IMR-90 (cell line): ENCODE data around the gene DCN. TPM values are rescaled to one million over a fixed set of nuclear protein-coding genes. Genes with fewer than 3 reads are reported as not detected.

Experiments
- ATAC-seq: fragments of 200-7000 bp; cut with Tn5 transposase; 2 replicates; pipeline ENCODE4 v1.9.1; 2020; ENCODE audit warnings: low read depth, mild to moderate bottlenecking, moderate library complexity
- BruUV-seq: library from RNA; stranded (reverse); fragments of 400-500 nt; replicated peaks from 2 replicates; lab custom pipeline; 2021; lab: Mats Ljungman, UMichigan
- CTCF ChIA-PET: fragments of 300-600 bp; formaldehyde crosslinking; extraction: SDS; loops from one replicate; lab custom pipeline; 2021; ENCODE audit warnings: antibody characterized with exemption; lab: Yijun Ruan, JAX
- POLR2A ChIA-PET: fragments of 300-600 bp; sonication (Branson Sonifier 250); formaldehyde crosslinking; loops from one replicate; lab custom pipeline; 2022; ENCODE audit warnings: antibody characterized with exemption; ENCODE audit not compliant: unreplicated experiment; lab: Charles Lee
- DNase-seq: peaks from one replicate; pipeline ENCODE4 v3.0.0; 2013
- H2AFZ ChIP-seq: replicated peaks from 2 replicates; pipeline ENCODE3; 2013; ENCODE audit warnings: low read length, mild to moderate bottlenecking; ENCODE audit not compliant: poor library complexity
- H2AK5ac ChIP-seq: 2 replicates; pipeline ENCODE4 v1.6.1; 2013; ENCODE audit warnings: low read depth, low read length, inconsistent platforms
- H2AK9ac ChIP-seq: replicated peaks from 2 replicates; pipeline ENCODE3; 2013; ENCODE audit warnings: mild to moderate bottlenecking, low read depth, low read length, moderate library complexity; ENCODE audit not compliant: poor library complexity
- H2BK120ac ChIP-seq: 2 replicates; pipeline ENCODE4 v1.6.1; 2013; ENCODE audit warnings: low read depth, low read length, inconsistent platforms
- H2BK15ac ChIP-seq: 3 replicates; pipeline ENCODE4 v1.6.1; 2013; ENCODE audit warnings: low read depth, low read length, inconsistent platforms
- H2BK20ac ChIP-seq: 2 replicates; pipeline ENCODE4 v1.6.1; 2013; ENCODE audit warnings: low read depth, mild to moderate bottlenecking, inconsistent platforms, low read length, moderate library complexity
- H2BK5ac ChIP-seq: 2 replicates; pipeline ENCODE4 v1.6.1; 2013; ENCODE audit warnings: mild to moderate bottlenecking, low read depth, low read length, inconsistent platforms; ENCODE audit not compliant: poor library complexity, severe bottlenecking
- H3K14ac ChIP-seq: replicated peaks from 2 replicates; pipeline ENCODE4 v1.6.1; 2013; ENCODE audit warnings: low read depth, low read length, inconsistent platforms
- H3K18ac ChIP-seq: 2 replicates; pipeline ENCODE4 v1.6.1; 2013; ENCODE audit warnings: low read depth, low read length, control low read depth
- H3K23ac ChIP-seq: 2 replicates; pipeline ENCODE4 v1.6.1; 2013; ENCODE audit warnings: low read depth, low read length, inconsistent platforms
- H3K27ac ChIP-seq: 2 replicates; pipeline ENCODE4 v1.5.1; 2013; ENCODE audit warnings: mild to moderate bottlenecking, control low read depth, low read length; ENCODE audit not compliant: insufficient read depth
- H3K27me3 ChIP-seq: 2 replicates; pipeline ENCODE4 v1.6.1; 2013; ENCODE audit warnings: low read length; ENCODE audit not compliant: control insufficient read depth, insufficient read depth
- H3K36me3 ChIP-seq: 2 replicates; pipeline ENCODE4 v1.6.1; 2013; ENCODE audit warnings: low read length, mixed read lengths; ENCODE audit not compliant: control insufficient read depth, insufficient read depth
- H3K4ac ChIP-seq: 2 replicates; pipeline ENCODE4 v1.6.1; 2013; ENCODE audit warnings: low read depth, low read length, inconsistent platforms
- H3K4me1 ChIP-seq: 2 replicates; pipeline ENCODE4 v1.6.1; 2013; ENCODE audit warnings: low read length, mixed read lengths; ENCODE audit not compliant: control insufficient read depth, insufficient read depth
- H3K4me2 ChIP-seq: 2 replicates; pipeline ENCODE4 v1.6.1; 2013; ENCODE audit warnings: low read depth, mild to moderate bottlenecking, control low read depth, low read length, moderate library complexity
- H3K4me3 ChIP-seq: 2 replicates; pipeline ENCODE4 v1.5.1; 2013; ENCODE audit warnings: low read depth, mild to moderate bottlenecking, control low read depth, low read length, moderate library complexity; ENCODE audit not compliant: insufficient read depth
- H3K56ac ChIP-seq: 2 replicates; pipeline ENCODE4 v1.6.1; 2013; ENCODE audit warnings: low read length, inconsistent platforms; ENCODE audit not compliant: insufficient read depth; ENCODE audit errors: extremely low read depth
- H3K79me1 ChIP-seq, 2 experiments: 2 replicates each; pipeline ENCODE4 v1.6.1; 2013; ENCODE audit warnings: low read length in 2 of 2, inconsistent platforms in 1 of 2, low read depth in 1 of 2
- H3K9ac ChIP-seq: 2 replicates; pipeline ENCODE4 v1.6.1; 2013; ENCODE audit warnings: low read depth, low read length, control low read depth
- H3K9me1 ChIP-seq: 2 replicates; pipeline ENCODE4 v1.6.1; 2013; ENCODE audit warnings: low read length, inconsistent platforms; ENCODE audit not compliant: insufficient read depth
- H3K9me3 ChIP-seq: 2 replicates; pipeline ENCODE4 v1.6.1; 2013; ENCODE audit warnings: low read length; ENCODE audit not compliant: control insufficient read depth, insufficient read depth
- H4K20me1 ChIP-seq: 2 replicates; pipeline ENCODE4 v1.6.1; 2013; ENCODE audit warnings: low read length, inconsistent platforms; ENCODE audit not compliant: insufficient read depth
- H4K5ac ChIP-seq: 2 replicates; pipeline ENCODE4 v1.6.1; 2013; ENCODE audit warnings: mild to moderate bottlenecking, low read depth, low read length, control low read depth
- H4K8ac ChIP-seq, 2 experiments: 2 replicates each; pipeline ENCODE4 v1.6.1; 2013; ENCODE audit warnings: low read depth in 2 of 2, low read length in 2 of 2, control low read depth in 1 of 2, inconsistent platforms in 1 of 2
- H4K91ac ChIP-seq: 2 replicates; pipeline ENCODE4 v1.6.1; 2013; ENCODE audit warnings: low read depth, low read length, inconsistent platforms; ENCODE audit not compliant: insufficient read depth
- BHLHE40 ChIP-seq: fragments of 150-350 bp; IDR thresholded peaks from 2 replicates; pipeline ENCODE4 v1.6.1; 2016; ENCODE audit warnings: mild to moderate bottlenecking, low read depth, low read length
- CEBPB ChIP-seq: IDR thresholded peaks from 2 replicates; pipeline ENCODE4 v1.6.1; 2012; ENCODE audit warnings: low read depth, low read length, improper control_type of control experiment
- FOS ChIP-seq: fragments of 150-350 bp; IDR thresholded peaks from 2 replicates; pipeline ENCODE4 v1.6.1; 2016; ENCODE audit warnings: low read depth, low read length
- RCOR1 ChIP-seq: IDR thresholded peaks from 2 replicates; pipeline ENCODE4 v1.6.1; 2012; ENCODE audit warnings: mild to moderate bottlenecking, low read length, improper control_type of control experiment; ENCODE audit not compliant: insufficient replicate concordance
- RFX5 ChIP-seq: IDR thresholded peaks from 2 replicates; pipeline ENCODE4 v1.8.0; 2012; ENCODE audit warnings: low read depth, mild to moderate bottlenecking, low read length, moderate library complexity
- WGBS, 2 experiments: methylation state at CpG; one replicate each; pipeline versions ENCODE4 v1.1.5 to v1.1.7; 2013; ENCODE audit warnings: missing lambda C conversion rate in 2 of 2; ENCODE audit not compliant: insufficient read length in 1 of 2; ENCODE audit errors: extremely low coverage in 2 of 2; 5-methylcytosine and 5-hydroxymethylcytosine counted together
- dilution Hi-C: fragments of 300-500 bp; cut with HindIII; formaldehyde crosslinking; loops from one replicate; pipeline ENCODE4 v1.14.3; 2018; ENCODE audit warnings: low sequenced_read_pairs; ENCODE audit not compliant: unreplicated experiment
- in situ Hi-C: fragments of 300-500 bp; cut with MboI; formaldehyde crosslinking; loops from 3 replicates; pipeline ENCODE4 v1.14.3; 2019; ENCODE audit warnings: low sequenced_read_pairs, inconsistent platforms, mixed read lengths
- intact Hi-C: fragments of 100-400 bp; cut with micrococcal nuclease; formaldehyde crosslinking; loops from 2 replicates; pipeline ENCODE4 v1.10.0; 2022
- polyA plus RNA-seq, 3 experiments: library from polyadenylated mRNA; depleted of rRNA; stranded (reverse); fragments of >200 nt; gene quantifications; 2 replicates each; pipeline ENCODE4 v1.2.3, GENCODE V29; 2012; ENCODE audit warnings: low replicate concordance in 1 of 3
- total RNA-seq: library from RNA; depleted of rRNA; stranded (reverse); fragments of >200 nt; gene quantifications from 2 replicates; pipeline ENCODE4 v1.2.3, GENCODE V29; 2012
- TF ChIP-seq, protein P1 (sequence below): conservative IDR thresholded peaks from 2 replicates; pipeline ENCODE4 v1.5.1; 2012; ENCODE audit warnings: mild to moderate bottlenecking, low read depth, low read length, improper control_type of control experiment
- TF ChIP-seq, protein P2 (sequence below): fragments of 150-350 bp; IDR thresholded peaks from 2 replicates; pipeline ENCODE4 v1.6.1; 2016; ENCODE audit warnings: low read depth, mild to moderate bottlenecking, low read length, moderate library complexity, borderline replicate concordance

The DCN gene
- total and polyA plus RNA-seq, 2 of the 4 experiments (the other 2 are of a cell fraction) = 241 to 965 TPM

DNA sequence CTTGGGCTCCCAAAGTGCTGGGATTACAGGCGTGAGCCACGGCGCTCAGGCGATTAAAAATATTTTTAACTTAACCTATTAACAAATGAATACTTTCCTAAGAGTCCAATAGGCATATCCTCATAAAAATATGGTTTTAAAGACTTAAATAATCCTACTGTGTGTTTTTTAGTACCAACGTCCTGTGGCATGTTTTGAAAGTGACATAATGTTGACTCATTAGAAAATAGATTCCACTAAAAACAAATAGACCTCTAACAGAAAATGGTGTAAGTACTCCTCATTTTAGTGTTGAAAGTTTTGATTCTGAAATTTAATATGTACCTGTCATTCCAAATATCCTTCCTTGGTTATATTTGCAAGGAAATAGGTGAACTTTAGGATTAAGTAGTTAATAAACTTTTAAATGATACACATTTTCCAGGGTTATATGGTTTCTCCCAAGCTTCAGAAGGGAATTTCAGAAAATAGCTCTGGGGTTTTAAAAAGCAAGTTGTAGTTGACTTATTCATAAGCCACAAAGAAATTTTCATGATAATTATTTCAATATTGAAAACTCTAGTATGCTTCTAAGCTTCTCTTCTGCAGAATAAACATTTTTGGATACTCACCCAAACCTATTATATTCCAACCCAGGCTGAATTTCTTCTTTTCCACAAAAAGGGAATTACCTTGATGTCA, 59.2 kb downstream of the DCN start:
- H3K36me3 ChIP-seq = no peaks in the 10 kb centered on the region; the same call in 1 of the 2 replicates
- H2BK15ac ChIP-seq = no peak overlapping the region
- H3K18ac ChIP-seq = no peak overlapping the region
- no peak overlapping the region; the same call in 1 of the 2 replicates for H3K14ac ChIP-seq
- POLR2A ChIA-PET = no interaction called here
- no peaks in the 10 kb centered on the region for H3K79me1 ChIP-seq
- ATAC-seq (no peak), DNase-seq (peak; percentile 21)
- intact Hi-C loops (no loop called here), in situ Hi-C loops (no loop called here), dilution Hi-C loops (no loop called here)
- H3K56ac ChIP-seq = no peak overlapping the region
- no peak overlapping the region for H2AK9ac ChIP-seq
- H2AK5ac ChIP-seq = no peak overlapping the region
- no peak overlapping the region for H3K4ac ChIP-seq
- no peak overlapping the region for H2BK5ac ChIP-seq
- H3K9ac ChIP-seq = no peak overlapping the region
- H3K23ac ChIP-seq = no peak overlapping the region
- BruUV-seq = no TSS peak
- no peak overlapping the region for H4K8ac ChIP-seq
- no peak overlapping the region for H3K4me2 ChIP-seq
- CTCF ChIA-PET = no interaction called here
- H3K27me3 ChIP-seq = no peaks in the 10 kb centered on the region
- H4K5ac ChIP-seq = no peak overlapping the region
- H2AFZ ChIP-seq = no peak overlapping the region
- peaks cover 3% of the 10 kb centered on the region; the same call in 1 of the 2 replicates for H3K4me1 ChIP-seq
- TF ChIP-seq, protein P1, sequence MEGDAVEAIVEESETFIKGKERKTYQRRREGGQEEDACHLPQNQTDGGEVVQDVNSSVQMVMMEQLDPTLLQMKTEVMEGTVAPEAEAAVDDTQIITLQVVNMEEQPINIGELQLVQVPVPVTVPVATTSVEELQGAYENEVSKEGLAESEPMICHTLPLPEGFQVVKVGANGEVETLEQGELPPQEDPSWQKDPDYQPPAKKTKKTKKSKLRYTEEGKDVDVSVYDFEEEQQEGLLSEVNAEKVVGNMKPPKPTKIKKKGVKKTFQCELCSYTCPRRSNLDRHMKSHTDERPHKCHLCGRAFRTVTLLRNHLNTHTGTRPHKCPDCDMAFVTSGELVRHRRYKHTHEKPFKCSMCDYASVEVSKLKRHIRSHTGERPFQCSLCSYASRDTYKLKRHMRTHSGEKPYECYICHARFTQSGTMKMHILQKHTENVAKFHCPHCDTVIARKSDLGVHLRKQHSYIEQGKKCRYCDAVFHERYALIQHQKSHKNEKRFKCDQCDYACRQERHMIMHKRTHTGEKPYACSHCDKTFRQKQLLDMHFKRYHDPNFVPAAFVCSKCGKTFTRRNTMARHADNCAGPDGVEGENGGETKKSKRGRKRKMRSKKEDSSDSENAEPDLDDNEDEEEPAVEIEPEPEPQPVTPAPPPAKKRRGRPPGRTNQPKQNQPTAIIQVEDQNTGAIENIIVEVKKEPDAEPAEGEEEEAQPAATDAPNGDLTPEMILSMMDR = no peak
- TF ChIP-seq, protein P2, sequence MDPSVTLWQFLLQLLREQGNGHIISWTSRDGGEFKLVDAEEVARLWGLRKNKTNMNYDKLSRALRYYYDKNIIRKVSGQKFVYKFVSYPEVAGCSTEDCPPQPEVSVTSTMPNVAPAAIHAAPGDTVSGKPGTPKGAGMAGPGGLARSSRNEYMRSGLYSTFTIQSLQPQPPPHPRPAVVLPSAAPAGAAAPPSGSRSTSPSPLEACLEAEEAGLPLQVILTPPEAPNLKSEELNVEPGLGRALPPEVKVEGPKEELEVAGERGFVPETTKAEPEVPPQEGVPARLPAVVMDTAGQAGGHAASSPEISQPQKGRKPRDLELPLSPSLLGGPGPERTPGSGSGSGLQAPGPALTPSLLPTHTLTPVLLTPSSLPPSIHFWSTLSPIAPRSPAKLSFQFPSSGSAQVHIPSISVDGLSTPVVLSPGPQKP = no peak
- TF ChIP-seq FOS (no peak), RCOR1 (no peak), BHLHE40 (no peak), CEBPB (no peak), RFX5 (no peak)
- H2BK120ac ChIP-seq = no peak overlapping the region
- no CpG with 5 or more reads among the region's 5 CpGs for WGBS, 2 experiments
- H3K9me1 ChIP-seq = no peaks in the 10 kb centered on the region
- no peaks in the 10 kb centered on the region for H4K20me1 ChIP-seq
- H3K27ac ChIP-seq = no peak overlapping the region
- H3K9me3 ChIP-seq = no peaks in the 10 kb centered on the region; the same call in 1 of the 2 replicates
- no peak overlapping the region for H4K91ac ChIP-seq
- no peak overlapping the region for H2BK20ac ChIP-seq
- H3K4me3 ChIP-seq = no peak overlapping the region
